Coronary artery (tissue), 2 donors: ENCODE results near the gene LCE3A.
"Not testable (repeated sequence)": the region's sequence is repeated elsewhere in the genome, so short reads cannot be mapped to it uniquely, and the experiment has no call there.

Source experiments
- DNase-seq: peaks from one replicate; pipeline ENCODE4 v3.0.0-alpha.2; 2017; ENCODE audit warnings: low spot score
- H3K27ac ChIP-seq, 2 donors: fragments of 200-600 bp; sonication (generic); one replicate each; pipeline ENCODE4 v1.5.1; 2016 to 2019
- H3K4me3 ChIP-seq: fragments of 200-600 bp; sonication (generic); 2 replicates; pipeline ENCODE4 v1.5.1; 2016; ENCODE audit warnings: mild to moderate bottlenecking, moderate library complexity
- TF ChIP-seq, protein P1 (sequence below): fragments of 200-600 bp; sonication (generic); IDR thresholded peaks from one replicate; pipeline ENCODE4 v1.5.1; 2019; ENCODE audit warnings: antibody characterized with exemption

LCE3A gene

GRCh38 chr1:152622803-152623202 lies at the start of gene LCE3A:
TSS of gene LCE3A (minus strand) at chr1:152623103. CDS start at chr1:152623103, 0 bp downstream.
- no peak for DNase-seq
- Histone ChIP-seq H3K4me3 (no peak within 1 kb of the TSS), H3K27ac (no peak within 1 kb of the TSS)
- TF ChIP-seq, protein P1, sequence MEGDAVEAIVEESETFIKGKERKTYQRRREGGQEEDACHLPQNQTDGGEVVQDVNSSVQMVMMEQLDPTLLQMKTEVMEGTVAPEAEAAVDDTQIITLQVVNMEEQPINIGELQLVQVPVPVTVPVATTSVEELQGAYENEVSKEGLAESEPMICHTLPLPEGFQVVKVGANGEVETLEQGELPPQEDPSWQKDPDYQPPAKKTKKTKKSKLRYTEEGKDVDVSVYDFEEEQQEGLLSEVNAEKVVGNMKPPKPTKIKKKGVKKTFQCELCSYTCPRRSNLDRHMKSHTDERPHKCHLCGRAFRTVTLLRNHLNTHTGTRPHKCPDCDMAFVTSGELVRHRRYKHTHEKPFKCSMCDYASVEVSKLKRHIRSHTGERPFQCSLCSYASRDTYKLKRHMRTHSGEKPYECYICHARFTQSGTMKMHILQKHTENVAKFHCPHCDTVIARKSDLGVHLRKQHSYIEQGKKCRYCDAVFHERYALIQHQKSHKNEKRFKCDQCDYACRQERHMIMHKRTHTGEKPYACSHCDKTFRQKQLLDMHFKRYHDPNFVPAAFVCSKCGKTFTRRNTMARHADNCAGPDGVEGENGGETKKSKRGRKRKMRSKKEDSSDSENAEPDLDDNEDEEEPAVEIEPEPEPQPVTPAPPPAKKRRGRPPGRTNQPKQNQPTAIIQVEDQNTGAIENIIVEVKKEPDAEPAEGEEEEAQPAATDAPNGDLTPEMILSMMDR, result no peak

DNA sequence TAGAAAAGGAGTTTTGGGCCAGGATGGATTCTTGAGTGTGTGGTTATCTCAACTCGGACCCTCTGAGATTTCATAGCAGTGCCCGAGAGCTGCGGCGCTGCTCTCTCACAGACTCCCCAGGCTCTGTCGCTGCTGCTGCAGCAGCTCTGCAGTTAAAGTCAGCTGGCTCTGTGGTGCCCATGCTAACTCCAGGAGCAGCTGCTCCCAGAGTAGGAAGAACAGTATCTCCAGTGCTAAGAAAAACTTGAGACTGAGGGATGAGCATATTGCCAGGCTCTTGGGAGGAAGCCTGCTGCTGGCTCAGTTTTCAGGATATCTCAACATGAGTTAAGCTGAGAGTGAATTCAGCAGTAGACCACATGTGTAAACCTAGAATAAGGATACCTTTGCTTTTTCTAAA lies 44.7 kb upstream of the LCE3A start:
- DNase-seq, result no peak

DNA sequence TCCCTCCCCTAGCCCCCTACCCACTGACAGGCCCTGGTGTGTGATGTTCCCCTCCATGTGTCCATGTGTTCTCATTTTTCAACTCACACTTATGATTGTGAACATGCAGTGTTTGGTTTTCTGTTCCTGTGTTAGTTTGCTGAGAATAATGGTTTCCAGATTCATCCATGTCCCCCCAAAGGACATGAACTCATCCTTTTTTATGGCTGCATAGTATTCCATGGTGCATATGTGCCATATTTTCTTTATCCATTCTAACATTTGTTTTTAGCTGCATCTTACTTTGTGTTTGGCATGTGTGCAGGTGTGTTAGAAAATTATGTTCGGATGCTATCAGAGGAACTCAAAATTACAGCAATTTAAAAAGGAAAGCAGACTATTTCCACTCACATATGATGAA lies 43.3 kb upstream of the LCE3A start:
- not testable (repeated sequence) for H3K27ac ChIP-seq, H3K4me3 ChIP-seq, DNase-seq

More for the DNA sequence above, 44.7 kb upstream of the LCE3A start:
- TF ChIP-seq, protein P1, result no peak
- no peak overlapping the region for H3K4me3 ChIP-seq
- no peak overlapping the region for H3K27ac ChIP-seq

GRCh38 chr1:152663098-152663497 lies 40.2 kb upstream of the LCE3A start, which contains the start of gene LCE2D:
TSS of gene LCE2D (plus strand) at chr1:152663380. CDS start at chr1:152664106, 726 bp downstream.
- TF ChIP-seq, protein P1, result no peak
- no peak within 1 kb of the TSS for H3K27ac ChIP-seq
- no peak for DNase-seq
- no peak within 1 kb of the TSS for H3K4me3 ChIP-seq

- TF ChIP-seq, protein P1, result no peak
- Histone ChIP-seq H3K27ac (no peak overlapping the region), H3K4me3 (no peak overlapping the region)
- no peak for DNase-seq
Measured at GRCh38 chr1:152658649-152659048, 35.7 kb upstream of the LCE3A start.

DNA sequence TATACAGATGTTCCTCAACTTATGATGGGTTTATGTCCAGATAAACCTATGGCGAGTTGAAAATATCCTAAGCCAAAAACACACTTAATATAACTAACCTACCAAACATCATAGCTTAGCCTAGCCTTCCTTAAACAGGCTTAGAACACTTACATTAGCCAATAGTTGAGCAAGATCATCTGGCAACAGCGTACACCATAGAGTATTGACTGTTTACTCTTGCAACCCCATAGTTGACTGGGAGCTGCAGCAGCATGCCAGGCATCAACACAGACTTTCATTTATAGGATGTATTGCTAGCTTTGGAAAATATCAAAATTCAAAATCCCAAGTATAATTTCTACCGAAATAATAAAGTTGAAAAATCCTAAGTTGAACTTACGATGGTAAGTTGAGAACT lies 34.8 kb upstream of the LCE3A start:
- TF ChIP-seq, protein P1, result no peak
- no peak overlapping the region for H3K4me3 ChIP-seq
- no peak overlapping the region for H3K27ac ChIP-seq
- no peak for DNase-seq

DNA sequence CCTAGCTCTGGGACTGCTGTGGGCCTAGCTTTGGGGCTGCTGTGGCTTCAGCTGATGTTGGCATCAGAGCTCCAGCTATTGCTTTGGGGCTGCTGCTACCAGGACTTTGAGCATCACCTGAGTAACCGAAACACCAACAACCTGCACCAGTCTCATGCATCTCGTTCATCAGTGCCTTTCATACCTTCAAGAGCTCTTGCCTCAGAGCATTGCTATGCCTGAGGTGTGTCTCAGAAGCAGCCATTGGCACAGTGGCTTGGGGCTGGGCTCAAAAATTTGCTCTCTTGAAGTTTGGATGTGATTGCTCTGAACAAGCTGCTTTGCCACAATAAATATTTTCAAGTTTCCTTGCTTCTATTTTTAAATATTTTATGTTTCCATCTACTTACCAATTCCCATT lies 33.6 kb upstream of the LCE3A start:
- H3K4me3 ChIP-seq, result no peak overlapping the region
- no peak overlapping the region for H3K27ac ChIP-seq
- DNase-seq, result no peak
- TF ChIP-seq, protein P1, result no peak

DNA sequence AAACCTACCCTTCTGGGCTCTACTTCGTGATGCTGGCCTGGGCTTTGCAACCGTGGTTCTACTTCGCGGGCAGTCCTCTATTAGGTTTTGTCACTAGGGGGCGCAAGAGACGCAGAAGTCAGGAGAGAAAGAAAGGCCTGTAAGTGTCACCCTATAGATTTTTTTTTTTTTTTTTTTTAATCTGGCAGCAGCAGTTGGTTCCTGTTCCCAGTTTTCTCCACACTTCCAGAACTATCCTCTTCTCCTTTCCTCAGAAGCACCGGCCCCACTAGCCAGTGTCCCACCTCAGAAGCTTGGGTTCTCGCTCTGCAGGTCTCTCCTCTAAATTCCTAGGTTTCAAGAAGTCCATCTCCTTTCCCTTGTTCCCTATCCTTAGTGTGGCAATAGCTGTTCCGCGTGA lies 31.2 kb upstream of the LCE3A start:
- no peak overlapping the region for H3K27ac ChIP-seq

More for the DNA sequence above, 31.2 kb upstream of the LCE3A start:
- H3K4me3 ChIP-seq, result no peak overlapping the region
- no peak for DNase-seq
- TF ChIP-seq, protein P1, result peak; percentile 15
